IPS-20b (cell line): Measurements from ENCODE around the gene ARMCX6.
"Not testable (repeated sequence)": the region's sequence is repeated elsewhere in the genome, so short reads cannot be mapped to it uniquely, and the experiment has no call there.

Experiments used
- H3K27ac ChIP-seq: one replicate; pipeline ENCODE4 v1.5.1; 2013; ENCODE audit warnings: low read length
- H3K27me3 ChIP-seq: 2 replicates; pipeline ENCODE4 v1.6.1; 2013; ENCODE audit warnings: mild to moderate bottlenecking, low read length, inconsistent platforms; ENCODE audit not compliant: insufficient read depth
- H3K36me3 ChIP-seq: 2 replicates; pipeline ENCODE4 v1.6.1; 2013; ENCODE audit warnings: low read depth, mild to moderate bottlenecking, inconsistent platforms, low read length, moderate library complexity; ENCODE audit not compliant: insufficient read depth
- H3K4me1 ChIP-seq: 2 replicates; pipeline ENCODE4 v1.6.1; 2013; ENCODE audit warnings: mild to moderate bottlenecking, control low read depth, inconsistent platforms, low read length, moderate library complexity; ENCODE audit not compliant: insufficient read depth
- H3K4me3 ChIP-seq: 2 replicates; pipeline ENCODE4 v1.5.1; 2013; ENCODE audit warnings: mild to moderate bottlenecking, low read length, inconsistent platforms
- H3K9ac ChIP-seq: 2 replicates; pipeline ENCODE4 v1.6.1; 2013; ENCODE audit warnings: low read depth, mild to moderate bottlenecking, inconsistent platforms, low read length, moderate library complexity
- H3K9me3 ChIP-seq: 2 replicates; pipeline ENCODE4 v1.6.1; 2013; ENCODE audit warnings: mild to moderate bottlenecking, low read depth, low read length, inconsistent platforms; ENCODE audit not compliant: insufficient read depth

The ARMCX6 gene

DNA sequence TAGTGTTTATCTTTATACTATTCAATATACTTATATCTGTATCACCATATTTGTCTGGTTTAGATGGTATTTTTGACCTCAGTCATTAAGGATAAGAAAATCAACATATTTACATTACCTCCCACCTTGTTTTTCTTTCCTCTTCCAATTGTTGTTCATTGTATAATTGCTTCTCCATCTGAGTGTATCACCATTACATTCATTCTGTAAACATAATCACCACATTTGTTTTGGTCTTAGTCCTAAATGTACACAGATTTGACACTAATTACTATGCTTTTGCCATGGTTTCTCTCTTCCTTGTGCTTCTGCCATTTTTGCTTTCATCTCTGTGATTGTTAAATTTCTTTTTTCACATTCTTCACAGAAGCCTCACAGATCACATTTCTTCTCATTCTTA is 12.7 kb downstream of the ARMCX6 start:
- H3K9ac ChIP-seq: no peak overlapping the region
- H3K27me3 ChIP-seq: no peaks in the 10 kb centered on the region
- H3K27ac ChIP-seq: no peak overlapping the region

DNA sequence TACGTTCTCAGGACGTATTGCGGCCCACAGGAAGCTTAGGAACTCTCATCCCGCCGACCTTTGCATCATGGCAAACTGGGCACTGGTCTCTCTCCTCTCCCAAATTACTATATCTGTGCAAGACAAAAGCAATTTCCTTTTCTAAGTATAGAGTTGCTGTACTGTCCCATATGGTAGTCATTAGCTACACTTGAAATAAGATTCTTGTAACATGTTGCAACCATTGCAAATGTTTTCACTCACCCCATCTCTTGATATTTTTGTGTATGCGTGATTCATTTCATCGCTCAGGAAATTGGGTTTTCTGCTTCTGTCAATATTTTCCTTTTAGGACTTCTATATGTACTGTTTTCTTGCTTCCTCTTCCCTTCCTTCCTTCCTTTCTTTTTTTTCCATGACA is 15.7 kb downstream of the ARMCX6 start:
- Histone ChIP-seq H3K4me1 (no peaks in the 10 kb centered on the region), H3K27ac (no peak overlapping the region), H3K36me3 (no peaks in the 10 kb centered on the region), H3K4me3 (no peak overlapping the region), H3K9ac (no peak overlapping the region), H3K27me3 (no peaks in the 10 kb centered on the region), H3K9me3 (no peaks in the 10 kb centered on the region)

More for the DNA sequence above, 12.7 kb downstream of the ARMCX6 start:
- no peaks in the 10 kb centered on the region for H3K4me1 ChIP-seq
- H3K9me3 ChIP-seq: no peaks in the 10 kb centered on the region
- H3K36me3 ChIP-seq: no peaks in the 10 kb centered on the region
- no peak overlapping the region for H3K4me3 ChIP-seq

DNA sequence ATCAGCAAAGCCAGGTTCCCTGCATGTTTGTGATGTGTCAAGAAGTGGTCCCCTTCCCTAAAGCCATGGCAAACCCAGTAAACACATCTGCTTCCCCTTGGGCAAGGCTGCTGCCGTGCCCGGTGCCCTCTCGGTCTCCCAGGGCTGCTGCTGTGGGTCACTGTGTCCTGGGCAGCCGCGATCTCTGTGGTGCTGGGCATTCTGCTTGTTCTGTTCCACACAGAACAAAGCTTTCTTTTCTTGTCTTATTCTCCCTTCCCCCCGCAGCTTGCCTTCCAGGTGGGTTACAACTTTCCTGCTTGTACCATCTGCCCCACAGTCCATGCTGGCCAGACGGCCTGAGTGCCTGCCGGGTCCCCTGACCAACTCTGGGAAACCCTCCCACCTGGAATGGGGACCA is 18.2 kb downstream of the ARMCX6 start:
- H3K9me3 ChIP-seq, H3K27me3 ChIP-seq, H3K9ac ChIP-seq, H3K4me3 ChIP-seq, H3K27ac ChIP-seq, H3K36me3 ChIP-seq, H3K4me1 ChIP-seq: not testable (repeated sequence)

DNA sequence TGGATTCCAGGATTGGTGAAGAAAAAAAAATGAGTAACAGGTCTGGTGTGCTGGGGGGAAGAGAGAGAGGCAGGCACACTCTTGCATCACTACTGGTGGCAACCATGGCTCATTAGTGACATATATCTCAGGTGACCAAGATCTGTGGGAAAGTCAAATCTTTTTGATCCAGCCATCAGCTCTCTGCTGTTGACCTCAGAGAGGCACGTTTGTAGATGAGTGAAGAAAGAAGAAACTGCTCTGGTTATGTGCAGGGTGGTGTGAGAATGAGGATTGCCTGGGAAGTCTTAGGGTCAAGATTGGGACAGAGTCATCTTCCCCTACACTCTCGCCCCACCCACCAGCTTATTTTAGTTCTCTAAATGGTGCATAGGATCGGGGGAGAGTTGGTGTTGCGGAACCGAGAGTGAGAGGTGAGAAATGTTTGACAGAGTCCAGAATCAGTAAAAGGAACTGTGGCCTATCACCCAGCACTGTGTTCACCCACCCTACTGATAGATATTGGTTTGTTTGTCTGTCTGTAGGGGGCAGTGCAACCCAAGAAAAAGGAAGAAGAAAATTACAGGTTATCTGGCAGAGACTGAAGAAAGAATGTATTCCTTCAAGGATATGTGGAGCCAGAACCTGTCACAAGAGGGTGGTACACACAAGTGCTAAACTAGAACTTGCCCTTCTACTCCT is 21.9 kb downstream of the ARMCX6 start:
- no peaks in the 10 kb centered on the region for H3K9me3 ChIP-seq
- H3K36me3 ChIP-seq: no peaks in the 10 kb centered on the region
- H3K4me1 ChIP-seq: no peaks in the 10 kb centered on the region
- no peaks in the 10 kb centered on the region for H3K27me3 ChIP-seq
- H3K9ac ChIP-seq: no peak overlapping the region
- H3K27ac ChIP-seq: no peak overlapping the region
- no peak overlapping the region for H3K4me3 ChIP-seq
